IMR-90 (cell line): Measurements from ENCODE around the gene RNF32.

Experiments used
- BHLHE40 ChIP-seq: fragments of 150-350 bp; IDR thresholded peaks from 2 replicates; pipeline ENCODE4 v1.6.1; 2016; ENCODE audit warnings: mild to moderate bottlenecking, low read depth, low read length
- MAFK ChIP-seq: IDR thresholded peaks from 2 replicates; pipeline ENCODE4 v1.6.1; 2012; ENCODE audit warnings: low read depth, low read length, improper control_type of control experiment
- MXI1 ChIP-seq: IDR thresholded peaks from 2 replicates; pipeline ENCODE4 v1.6.1; 2012; ENCODE audit warnings: low read depth, mild to moderate bottlenecking, low read length, moderate library complexity, borderline replicate concordance
- POLR2A ChIP-seq: IDR thresholded peaks from 2 replicates; pipeline ENCODE4 v1.6.1; 2012; ENCODE audit warnings: mild to moderate bottlenecking, low read depth, low read length
- RCOR1 ChIP-seq: IDR thresholded peaks from 2 replicates; pipeline ENCODE4 v1.6.1; 2012; ENCODE audit warnings: mild to moderate bottlenecking, low read length, improper control_type of control experiment; ENCODE audit not compliant: insufficient replicate concordance
- RFX5 ChIP-seq: IDR thresholded peaks from 2 replicates; pipeline ENCODE4 v1.8.0; 2012; ENCODE audit warnings: low read depth, mild to moderate bottlenecking, low read length, moderate library complexity
- USF2 ChIP-seq: fragments of 150-350 bp; IDR thresholded peaks from 2 replicates; pipeline ENCODE4 v1.6.1; 2017; ENCODE audit warnings: mild to moderate bottlenecking, antibody characterized with exemption, low read length, low read depth
- TF ChIP-seq, protein P1 (sequence below): conservative IDR thresholded peaks from 2 replicates; pipeline ENCODE4 v1.5.1; 2012; ENCODE audit warnings: mild to moderate bottlenecking, low read depth, low read length, improper control_type of control experiment

- TF ChIP-seq RFX5 (no peak), RCOR1 (no peak), POLR2A (no peak), BHLHE40 (no peak), MAFK (peak; percentile 31; the same call in 1 of the 2 replicates), MXI1 (no peak), USF2 (no peak)
- TF ChIP-seq, protein P1, sequence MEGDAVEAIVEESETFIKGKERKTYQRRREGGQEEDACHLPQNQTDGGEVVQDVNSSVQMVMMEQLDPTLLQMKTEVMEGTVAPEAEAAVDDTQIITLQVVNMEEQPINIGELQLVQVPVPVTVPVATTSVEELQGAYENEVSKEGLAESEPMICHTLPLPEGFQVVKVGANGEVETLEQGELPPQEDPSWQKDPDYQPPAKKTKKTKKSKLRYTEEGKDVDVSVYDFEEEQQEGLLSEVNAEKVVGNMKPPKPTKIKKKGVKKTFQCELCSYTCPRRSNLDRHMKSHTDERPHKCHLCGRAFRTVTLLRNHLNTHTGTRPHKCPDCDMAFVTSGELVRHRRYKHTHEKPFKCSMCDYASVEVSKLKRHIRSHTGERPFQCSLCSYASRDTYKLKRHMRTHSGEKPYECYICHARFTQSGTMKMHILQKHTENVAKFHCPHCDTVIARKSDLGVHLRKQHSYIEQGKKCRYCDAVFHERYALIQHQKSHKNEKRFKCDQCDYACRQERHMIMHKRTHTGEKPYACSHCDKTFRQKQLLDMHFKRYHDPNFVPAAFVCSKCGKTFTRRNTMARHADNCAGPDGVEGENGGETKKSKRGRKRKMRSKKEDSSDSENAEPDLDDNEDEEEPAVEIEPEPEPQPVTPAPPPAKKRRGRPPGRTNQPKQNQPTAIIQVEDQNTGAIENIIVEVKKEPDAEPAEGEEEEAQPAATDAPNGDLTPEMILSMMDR = no peak
These were observed 61.8 kb downstream of the RNF32 start for GRCh38 chr7:156702399-156702798.
